Suprapubic skin (tissue), 4 donors: Measurements from ENCODE around the gene ARID5A. TPM values are rescaled to one million over a fixed set of nuclear protein-coding genes. Genes with fewer than 3 reads are reported as not detected.

Experiments
- DNase-seq, 2 donors: peaks; one replicate each; pipeline ENCODE4 v3.0.0-alpha.2; 2019; ENCODE audit warnings: low spot score in 2 of 2
- H3K27ac ChIP-seq: fragments of 200-600 bp; sonication (generic); one replicate; pipeline ENCODE4 v1.5.1; 2019
- H3K27me3 ChIP-seq: fragments of 200-600 bp; sonication (generic); one replicate; pipeline ENCODE4 v1.5.1; 2019
- H3K36me3 ChIP-seq: fragments of 200-600 bp; sonication (generic); one replicate; pipeline ENCODE4 v1.5.1; 2019
- H3K4me1 ChIP-seq: fragments of 200-600 bp; sonication (generic); one replicate; pipeline ENCODE4 v1.5.1; 2019
- H3K4me3 ChIP-seq: fragments of 200-600 bp; sonication (generic); one replicate; pipeline ENCODE4 v1.5.1; 2019; ENCODE audit warnings: mild to moderate bottlenecking
- H3K9me3 ChIP-seq: fragments of 200-600 bp; sonication (generic); one replicate; pipeline ENCODE4 v1.5.1; 2019
- CTCF ChIP-seq, 2 donors: fragments of 200-600 bp in 1 of 2; fragments of 450-650 bp in 1 of 2; sonication (generic) in 1 of 2; IDR thresholded peaks; one replicate each; pipeline ENCODE4 v1.5.1; 2016 to 2019; ENCODE audit warnings: antibody characterized with exemption in 2 of 2, mild to moderate bottlenecking in 1 of 2, moderate library complexity in 1 of 2
- EP300 ChIP-seq: sonication (generic); formaldehyde crosslinking; IDR thresholded peaks from one replicate; pipeline ENCODE4 v1.6.1; 2017; ENCODE audit warnings: antibody characterized with exemption
- POLR2A ChIP-seq, 2 donors: fragments of 450-650 bp; IDR thresholded peaks; one replicate each; pipeline ENCODE4 v1.6.1; 2017; ENCODE audit warnings: antibody characterized with exemption in 2 of 2, mild to moderate bottlenecking in 2 of 2, moderate library complexity in 2 of 2
- POLR2AphosphoS5 ChIP-seq, 3 donors: sonication (generic); formaldehyde crosslinking; IDR thresholded peaks; one replicate each; pipeline ENCODE4 v1.6.1; 2017; ENCODE audit warnings: antibody characterized with exemption in 3 of 3
- WGBS: methylation state at CpG from one replicate; pipeline ENCODE4 v1.1.5; 2018; 5-methylcytosine and 5-hydroxymethylcytosine counted together
- total RNA-seq, 4 donors: library from RNA; depleted of rRNA; stranded (reverse); fragments of >200 nt; gene quantifications; one replicate each; pipeline ENCODE4 v1.1.0, GENCODE V29; 2016

Gene ARID5A
- total RNA-seq, 4 donors from 2014 or later, result 11.4 to 22.4 (median 15.0) TPM

DNA sequence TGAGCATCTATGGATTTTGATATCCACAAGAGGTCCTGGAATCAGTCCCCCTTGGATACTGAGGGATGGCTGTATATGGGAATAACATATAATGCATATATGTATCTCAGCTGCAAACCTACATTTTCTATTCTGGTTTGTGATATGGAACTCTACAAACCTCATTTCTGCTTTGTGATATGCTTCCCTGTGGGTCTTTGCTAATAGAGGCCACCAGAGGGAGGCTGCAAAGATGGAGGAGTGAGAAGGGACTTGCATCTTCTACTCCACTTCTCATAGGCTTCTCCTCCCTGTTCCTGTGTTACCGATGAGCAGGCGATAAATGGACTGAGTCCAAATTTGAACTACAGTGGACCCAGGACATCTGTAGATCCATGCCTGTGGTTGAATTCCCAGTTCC is 37.8 kb downstream of the ARID5A start:
- Histone ChIP-seq H3K27ac (no peak overlapping the region), H3K27me3 (no peaks in the 10 kb centered on the region), H3K4me1 (no peaks in the 10 kb centered on the region), H3K4me3 (no peak overlapping the region), H3K36me3 (no peaks in the 10 kb centered on the region), H3K9me3 (no peaks in the 10 kb centered on the region)
- DNase-seq, result no peak
- TF ChIP-seq EP300, result no peak
- no peak for TF ChIP-seq CTCF (IDR thresholded peaks at IDR 0.05)
- TF ChIP-seq POLR2AphosphoS5 (IDR thresholded peaks at IDR 0.05), result no peak
- TF ChIP-seq POLR2A (IDR thresholded peaks at IDR 0.05), result no peak
- WGBS, result 91% methylated on average over 2 of the region's 2 CpGs

GRCh38 chr2:96575785-96576456 is 39.4 kb downstream of the ARID5A start:
- 79% methylated on average over 1 of the region's 1 CpG for WGBS
- no peak for TF ChIP-seq POLR2AphosphoS5 (IDR thresholded peaks at IDR 0.05)
- no peak for TF ChIP-seq EP300
- no peak for DNase-seq
- no peaks in the 10 kb centered on the region for H3K27me3 ChIP-seq
- H3K27ac ChIP-seq, result no peak overlapping the region
- H3K9me3 ChIP-seq, result no peaks in the 10 kb centered on the region
- H3K4me1 ChIP-seq, result no peaks in the 10 kb centered on the region
- no peak overlapping the region for H3K4me3 ChIP-seq
- H3K36me3 ChIP-seq, result no peaks in the 10 kb centered on the region

DNA sequence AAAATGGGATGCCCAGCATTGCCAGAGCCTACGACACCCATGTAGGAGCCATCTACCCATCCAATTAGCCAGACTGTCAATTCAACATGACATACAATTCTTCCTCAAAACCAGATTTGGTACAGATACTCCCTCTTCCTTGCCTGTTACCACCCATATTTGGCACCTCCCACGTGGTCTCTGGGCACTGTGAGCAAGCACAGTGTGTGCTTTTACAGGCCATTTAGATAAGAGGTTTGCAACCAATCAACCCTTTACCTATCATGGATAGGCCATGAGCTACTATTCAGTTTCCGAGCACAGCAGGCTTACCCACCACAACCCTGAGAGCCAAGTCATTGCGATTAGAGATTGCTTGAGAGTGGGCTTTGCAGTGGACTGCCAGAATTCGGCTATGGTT is 40.9 kb downstream of the ARID5A start:
- TF ChIP-seq EP300 (no peak), CTCF (IDR thresholded peaks at IDR 0.05) (no peak), POLR2AphosphoS5 (IDR thresholded peaks at IDR 0.05) (no peak), POLR2A (IDR thresholded peaks at IDR 0.05) (no peak)
- 82% methylated on average over 5 of the region's 5 CpGs for whole genome bisulfite sequencing
- Histone ChIP-seq H3K27ac (no peak overlapping the region), H3K9me3 (no peaks in the 10 kb centered on the region), H3K4me1 (no peaks in the 10 kb centered on the region), H3K27me3 (no peaks in the 10 kb centered on the region), H3K36me3 (no peaks in the 10 kb centered on the region), H3K4me3 (no peak overlapping the region)
- DNase-seq, result no peak

GRCh38 chr2:96578731-96579130 is 42.2 kb downstream of the ARID5A start:
- WGBS, result 80% methylated on average over 3 of the region's 3 CpGs
- no peaks in the 10 kb centered on the region for H3K36me3 ChIP-seq
- TF ChIP-seq CTCF (IDR thresholded peaks at IDR 0.05), result no peak
- no peak for DNase-seq
- H3K9me3 ChIP-seq, result no peaks in the 10 kb centered on the region
- no peak overlapping the region for H3K27ac ChIP-seq
- H3K27me3 ChIP-seq, result no peaks in the 10 kb centered on the region
- H3K4me1 ChIP-seq, result no peaks in the 10 kb centered on the region
- H3K4me3 ChIP-seq, result no peak overlapping the region

DNA sequence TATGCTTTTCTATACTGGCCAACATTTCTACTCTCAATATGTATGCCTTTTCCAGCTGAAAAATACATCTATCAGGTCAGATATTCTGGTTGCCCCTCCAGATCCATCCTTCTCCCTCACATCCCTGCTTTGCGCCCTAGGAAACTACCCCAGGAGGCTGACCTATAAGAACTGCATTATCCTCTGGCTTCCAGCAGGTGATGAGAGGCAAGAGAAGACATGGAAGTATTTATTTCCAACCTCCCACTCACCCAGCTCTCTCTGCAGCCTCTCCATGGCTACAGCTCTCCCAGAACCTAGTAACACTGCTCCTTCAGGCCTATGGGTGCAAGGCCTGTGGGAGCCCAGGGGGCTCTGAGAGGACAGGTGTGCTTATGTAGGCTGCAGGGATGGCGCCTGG is 42.9 kb downstream of the ARID5A start:
- Histone ChIP-seq H3K4me1 (no peaks in the 10 kb centered on the region), H3K27ac (no peak overlapping the region), H3K4me3 (no peak overlapping the region), H3K9me3 (no peaks in the 10 kb centered on the region), H3K36me3 (no peaks in the 10 kb centered on the region), H3K27me3 (no peaks in the 10 kb centered on the region)
- TF ChIP-seq POLR2AphosphoS5 (IDR thresholded peaks at IDR 0.05) (no peak), CTCF (IDR thresholded peaks at IDR 0.05) (no peak), POLR2A (IDR thresholded peaks at IDR 0.05) (no peak), EP300 (no peak)
- no peak for DNase-seq
- WGBS, result 88% methylated on average over 2 of the region's 2 CpGs

DNA sequence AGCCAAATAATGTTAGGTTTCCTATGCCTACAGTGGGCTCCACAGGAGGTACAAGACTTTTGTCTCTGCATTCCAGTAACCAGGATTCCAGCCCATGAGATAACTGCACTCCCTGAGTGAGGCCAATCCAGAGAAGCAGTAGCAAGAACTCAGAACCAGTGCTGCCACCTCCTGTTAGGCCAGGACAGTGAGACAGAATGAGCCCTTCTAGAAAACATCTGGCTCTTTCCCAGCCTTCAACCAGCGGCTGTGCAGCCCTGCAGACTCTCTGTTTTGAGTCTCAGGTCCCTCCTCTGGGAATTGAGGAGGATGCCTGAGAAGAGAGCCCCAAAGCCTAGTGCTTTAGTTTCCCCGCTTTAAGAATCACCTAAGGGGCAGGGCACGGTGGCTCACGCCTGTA is 44.2 kb downstream of the ARID5A start:
- TF ChIP-seq POLR2AphosphoS5 (IDR thresholded peaks at IDR 0.05), result no peak
- no peak for TF ChIP-seq POLR2A (IDR thresholded peaks at IDR 0.05)
- TF ChIP-seq EP300, result no peak
- TF ChIP-seq CTCF (IDR thresholded peaks at IDR 0.05), result no peak
- no peak for DNase-seq
- WGBS, result 87% methylated on average over 4 of the region's 4 CpGs
- H3K36me3 ChIP-seq, result no peaks in the 10 kb centered on the region
- no peaks in the 10 kb centered on the region for H3K9me3 ChIP-seq
- no peak overlapping the region for H3K4me3 ChIP-seq
- H3K4me1 ChIP-seq, result no peaks in the 10 kb centered on the region
- H3K27ac ChIP-seq, result no peak overlapping the region
- H3K27me3 ChIP-seq, result no peaks in the 10 kb centered on the region
